GM21717 (cell line): ENCODE data around the gene RAB1A.

ENCODE experiments used
- ATAC-seq: cut with Tn5 transposase; IDR thresholded peaks from one replicate; pipeline ENCODE4 v1.9.1; 2021; ENCODE audit warnings: mild to moderate bottlenecking, moderate library complexity; ENCODE audit not compliant: unreplicated experiment

Gene RAB1A

GRCh38 chr2:65097844-65098243 is 32.1 kb downstream of the RAB1A start:
- no peak for ATAC-seq

GRCh38 chr2:65096948-65097347 is 33.0 kb downstream of the RAB1A start:
- no peak for ATAC-seq

GRCh38 chr2:65093211-65093610 is 36.7 kb downstream of the RAB1A start:
- ATAC-seq = no peak

GRCh38 chr2:65092791-65093190 is 37.1 kb downstream of the RAB1A start:
- ATAC-seq = no peak

- no peak for ATAC-seq
Observed at GRCh38 chr2:65085148-65085547, 44.8 kb downstream of the RAB1A start.

- ATAC-seq = no peak
Observed at GRCh38 chr2:65081232-65081685, 48.6 kb downstream of the RAB1A start.

- ATAC-seq = no peak
Observed at GRCh38 chr2:65079017-65079416, 50.9 kb downstream of the RAB1A start.

GRCh38 chr2:65077898-65078297 is 52.0 kb downstream of the RAB1A start:
- no peak for ATAC-seq

- no peak for ATAC-seq
Observed at GRCh38 chr2:65076345-65076710, 53.6 kb downstream of the RAB1A start.

GRCh38 chr2:65075605-65076344 is 54.1 kb downstream of the RAB1A start:
- ATAC-seq = no peak

- ATAC-seq = no peak
Observed at GRCh38 chr2:65075176-65075575, 54.7 kb downstream of the RAB1A start.

- no peak for ATAC-seq
Observed at GRCh38 chr2:65073879-65074565, 55.9 kb downstream of the RAB1A start.

- peak; percentile 70 for ATAC-seq
Observed at GRCh38 chr2:65072181-65072970, 57.5 kb downstream of the RAB1A start.

GRCh38 chr2:65071499-65072180 is 58.3 kb downstream of the RAB1A start:
- ATAC-seq = no peak

- ATAC-seq = no peak
Observed at GRCh38 chr2:65070856-65071255, 59.0 kb downstream of the RAB1A start.

- no peak for ATAC-seq
Observed at GRCh38 chr2:65070172-65070830, 59.6 kb downstream of the RAB1A start.

GRCh38 chr2:65069439-65069824 is 60.5 kb downstream of the RAB1A start:
- ATAC-seq = no peak

- no peak for ATAC-seq
Observed at GRCh38 chr2:65067806-65068553, 61.9 kb downstream of the RAB1A start.

- peak; percentile 70 for ATAC-seq
Observed at GRCh38 chr2:65064728-65065552, 65.0 kb downstream of the RAB1A start.
